DMS153 treated with DMSO at 0.1 percent for 48 hours (cell line): ENCODE data around the gene LCN6.
"Not testable (repeated sequence)": the region's sequence is repeated elsewhere in the genome, so short reads cannot be mapped to it uniquely, and the experiment has no call there.

Experiments
- DNase-seq: peaks from one replicate; lab custom pipeline; 2025; ENCODE audit not compliant: unreplicated experiment; lab: John Stamatoyannopoulos, UW

The LCN6 gene, protein sequence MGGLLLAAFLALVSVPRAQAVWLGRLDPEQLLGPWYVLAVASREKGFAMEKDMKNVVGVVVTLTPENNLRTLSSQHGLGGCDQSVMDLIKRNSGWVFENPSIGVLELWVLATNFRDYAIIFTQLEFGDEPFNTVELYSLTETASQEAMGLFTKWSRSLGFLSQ

DNA sequence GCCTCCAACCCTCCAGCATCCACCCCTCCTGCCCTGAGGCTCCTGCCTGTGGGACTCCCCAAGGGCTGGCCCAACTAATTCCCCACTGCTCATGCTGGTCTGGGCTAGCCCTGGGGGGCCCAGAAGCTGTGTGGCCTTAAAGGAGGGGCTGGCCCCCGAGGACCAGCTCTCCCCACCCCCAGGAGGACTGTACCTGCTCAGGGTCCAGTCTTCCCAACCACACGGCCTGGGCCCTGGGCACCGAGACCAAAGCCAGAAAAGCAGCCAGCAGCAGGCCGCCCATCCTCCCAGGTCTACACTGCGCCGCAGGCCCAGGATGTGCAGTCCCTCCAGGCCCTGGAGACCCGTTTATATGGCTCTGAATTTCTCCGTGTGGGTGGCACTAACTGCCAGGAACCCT lies at the start of gene LCN6:
Gene LCN6, minus strand, starts transcription at position 325 of the 400 bp plus-strand sequence. Its CDS starts 42 bp downstream, at position 283.
- DNase-seq: no peak

DNA sequence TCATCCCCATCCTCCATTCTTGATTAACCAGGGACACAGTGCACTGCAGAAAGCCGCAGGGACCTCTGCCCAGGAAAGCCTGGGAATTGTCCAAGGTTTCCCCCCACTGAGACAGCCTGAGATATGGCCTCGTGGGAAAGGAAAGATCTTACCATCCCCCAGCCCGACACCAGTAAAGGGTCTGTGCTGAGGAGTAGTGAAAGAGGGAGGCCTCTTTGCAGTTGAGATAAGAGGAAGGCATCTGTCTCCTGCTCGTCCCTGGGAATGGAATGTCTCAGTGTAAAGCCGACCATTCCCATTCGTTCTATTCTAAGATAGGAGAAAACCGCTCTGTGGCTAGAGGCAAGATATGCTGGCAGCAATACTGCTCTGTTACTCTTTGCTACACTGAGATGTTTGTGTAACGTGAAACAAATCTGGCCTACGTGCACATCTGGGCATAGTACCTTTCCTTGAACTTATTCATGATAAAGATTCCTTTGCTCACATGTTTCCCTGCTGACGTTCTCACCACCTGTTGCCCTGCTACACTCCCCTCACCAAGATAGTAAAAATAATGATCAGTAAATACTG lies 48.5 kb upstream of the LCN6 start:
- not testable (repeated sequence) for DNase-seq

DNA sequence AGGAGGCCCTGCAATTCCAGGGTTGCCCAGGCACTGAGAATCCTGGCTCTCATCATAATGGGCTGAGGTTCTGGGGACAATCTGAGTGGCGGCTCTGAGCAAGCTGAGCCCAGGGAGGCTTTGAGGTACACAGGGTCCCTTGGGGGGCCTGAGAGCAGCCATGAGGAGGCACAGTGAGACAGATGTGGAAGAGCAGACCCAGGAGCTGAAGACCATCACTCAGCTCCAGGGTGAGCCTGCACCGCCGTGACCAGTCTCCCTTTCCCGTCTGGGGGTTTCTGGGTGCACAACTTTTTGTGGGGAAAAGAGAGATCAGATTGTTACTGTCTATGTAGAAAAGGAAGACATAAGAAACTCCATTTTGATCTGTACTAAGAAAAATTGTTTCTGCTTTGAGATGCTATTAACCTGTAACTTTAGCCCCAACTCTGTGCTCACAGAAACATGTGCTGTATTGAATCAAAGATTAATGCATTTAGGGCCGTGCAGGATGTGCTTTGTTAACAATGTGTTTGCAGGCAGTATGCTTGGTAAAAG lies 48.0 kb upstream of the LCN6 start, which contains the start of gene CCDC183:
Gene CCDC183, plus strand, starts transcription at position 101 of the 537 bp plus-strand sequence. Its CDS starts 60 bp downstream, at position 161.
- no peak for DNase-seq

DNA sequence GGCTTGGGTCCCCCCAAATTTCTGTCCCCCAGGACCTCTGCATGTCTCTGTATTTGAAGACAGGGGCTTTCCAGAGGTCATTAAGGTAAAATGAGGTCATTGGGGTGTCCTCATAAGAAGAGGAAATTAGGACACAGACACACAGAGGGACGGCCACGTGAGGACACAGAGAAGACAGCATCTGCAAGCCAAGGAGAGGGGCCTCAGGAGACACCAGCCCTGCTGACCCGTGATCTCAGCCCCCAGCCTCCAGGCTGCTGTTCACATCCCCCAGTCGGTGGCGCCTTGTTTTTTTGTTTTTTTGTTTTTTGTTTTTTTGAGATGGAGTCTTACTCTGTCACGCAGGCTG lies 46.6 kb upstream of the LCN6 start:
- no peak for DNase-seq

DNA sequence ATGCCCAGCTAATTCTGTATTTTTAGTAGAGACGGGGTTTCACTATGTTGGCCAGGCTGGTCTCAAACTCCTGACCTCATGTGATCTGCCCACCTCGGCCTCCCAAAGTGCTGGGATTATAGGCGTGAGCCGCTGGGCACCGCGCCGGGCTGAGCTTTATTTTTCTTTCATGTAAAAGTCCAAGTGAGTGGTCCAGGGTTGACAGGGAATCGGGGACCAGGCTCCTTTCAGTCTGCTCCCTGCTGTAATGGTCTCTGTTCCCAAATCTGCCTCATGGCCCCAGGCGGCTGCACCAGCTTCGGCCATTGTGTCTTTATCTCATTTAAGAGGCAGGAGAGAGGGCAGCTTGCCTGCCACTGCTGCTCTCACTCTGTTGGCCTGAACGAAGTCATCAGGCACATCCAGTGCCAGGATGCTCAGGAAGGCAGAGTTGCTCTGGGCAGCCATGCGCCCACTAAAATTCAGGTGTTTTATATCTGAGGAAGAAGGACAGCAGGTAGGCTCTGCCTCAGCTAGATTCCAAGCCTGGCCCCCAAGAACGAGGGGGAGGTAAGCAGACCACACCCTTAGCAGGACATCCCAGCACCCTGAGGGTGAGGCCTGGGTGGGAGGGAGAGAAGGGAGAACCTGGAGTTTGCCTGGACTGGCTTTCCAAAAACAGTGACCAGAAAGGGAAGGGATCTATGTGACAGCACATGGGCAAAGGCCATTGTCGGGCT lies 46.1 kb upstream of the LCN6 start:
- no peak for DNase-seq

DNA sequence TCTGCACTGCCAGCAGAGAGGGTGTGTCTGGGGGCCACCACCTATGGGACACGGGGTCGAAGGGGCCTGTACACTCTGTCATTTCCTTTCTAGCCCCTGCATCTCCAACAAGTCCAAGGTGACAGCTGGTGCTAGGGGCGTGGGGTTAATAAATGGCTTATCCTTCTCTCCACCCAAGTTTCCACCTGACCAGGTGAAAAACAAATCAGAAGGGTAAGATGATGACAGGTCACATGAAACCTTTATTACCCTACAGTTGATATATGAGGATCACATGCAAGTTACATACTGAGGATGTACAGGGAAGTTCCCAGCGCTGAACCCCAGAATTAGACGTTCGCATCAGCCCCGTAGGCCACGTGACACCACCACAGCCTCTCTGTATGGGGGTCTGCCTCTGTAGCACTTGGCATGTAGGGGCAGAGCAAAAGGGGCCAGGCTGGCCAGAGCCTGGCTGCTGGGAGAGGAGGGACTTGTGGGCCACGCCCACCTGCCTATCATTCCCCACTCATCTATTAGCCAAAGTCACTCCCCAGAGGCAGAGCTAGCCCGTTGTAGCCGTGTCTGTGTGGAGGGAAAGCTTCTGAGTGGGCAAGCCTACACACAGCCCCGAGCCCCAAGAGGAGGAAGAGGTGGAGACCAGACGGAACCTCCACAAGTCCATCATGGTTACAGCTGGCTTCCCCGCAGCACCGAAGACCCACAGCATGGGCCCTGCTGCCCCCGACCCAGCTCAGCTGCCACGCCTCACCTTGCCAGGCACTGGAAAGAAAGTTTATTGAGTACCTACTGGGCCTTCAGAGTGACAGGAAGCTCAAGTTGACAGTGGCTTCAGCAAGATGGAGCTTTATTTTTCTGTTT lies 45.0 kb upstream of the LCN6 start:
- no peak for DNase-seq

DNA sequence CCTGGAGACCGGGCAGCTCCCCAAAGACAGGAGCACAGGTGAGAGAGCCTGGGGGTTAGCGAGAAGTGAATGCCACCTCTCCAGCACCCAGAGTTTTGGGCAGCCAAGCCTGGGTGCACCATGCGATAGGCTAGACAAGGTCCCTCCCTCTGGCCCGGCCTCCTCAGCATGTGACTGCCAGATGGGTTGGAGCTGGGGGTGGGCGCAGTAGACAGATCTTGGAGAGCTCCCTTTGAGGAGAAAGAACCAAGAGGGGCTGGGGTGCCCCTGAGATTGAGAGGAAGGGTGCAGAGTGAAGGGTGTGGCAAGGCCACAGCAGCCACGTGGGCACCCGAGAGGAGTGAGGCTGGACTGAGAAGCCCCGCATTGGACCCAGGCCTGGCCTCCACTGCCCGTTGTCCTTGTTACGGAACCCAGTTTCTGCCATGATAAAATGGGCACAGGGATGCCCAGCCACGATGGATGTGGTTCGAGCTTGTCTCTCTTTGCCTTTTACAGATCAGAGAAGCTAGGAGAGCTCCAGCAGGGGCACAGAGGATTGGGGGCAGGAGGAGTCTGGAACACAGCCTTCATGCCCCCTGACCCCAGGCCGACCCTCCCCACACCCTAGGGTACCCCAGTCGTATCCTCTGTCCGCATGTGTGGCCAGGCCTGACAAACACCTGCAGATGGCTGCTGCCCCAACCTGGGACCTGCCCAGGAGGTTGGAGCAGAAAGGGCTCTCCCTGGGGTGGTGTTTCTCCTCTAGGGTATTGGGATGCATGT lies 44.2 kb upstream of the LCN6 start:
- DNase-seq: no peak

DNA sequence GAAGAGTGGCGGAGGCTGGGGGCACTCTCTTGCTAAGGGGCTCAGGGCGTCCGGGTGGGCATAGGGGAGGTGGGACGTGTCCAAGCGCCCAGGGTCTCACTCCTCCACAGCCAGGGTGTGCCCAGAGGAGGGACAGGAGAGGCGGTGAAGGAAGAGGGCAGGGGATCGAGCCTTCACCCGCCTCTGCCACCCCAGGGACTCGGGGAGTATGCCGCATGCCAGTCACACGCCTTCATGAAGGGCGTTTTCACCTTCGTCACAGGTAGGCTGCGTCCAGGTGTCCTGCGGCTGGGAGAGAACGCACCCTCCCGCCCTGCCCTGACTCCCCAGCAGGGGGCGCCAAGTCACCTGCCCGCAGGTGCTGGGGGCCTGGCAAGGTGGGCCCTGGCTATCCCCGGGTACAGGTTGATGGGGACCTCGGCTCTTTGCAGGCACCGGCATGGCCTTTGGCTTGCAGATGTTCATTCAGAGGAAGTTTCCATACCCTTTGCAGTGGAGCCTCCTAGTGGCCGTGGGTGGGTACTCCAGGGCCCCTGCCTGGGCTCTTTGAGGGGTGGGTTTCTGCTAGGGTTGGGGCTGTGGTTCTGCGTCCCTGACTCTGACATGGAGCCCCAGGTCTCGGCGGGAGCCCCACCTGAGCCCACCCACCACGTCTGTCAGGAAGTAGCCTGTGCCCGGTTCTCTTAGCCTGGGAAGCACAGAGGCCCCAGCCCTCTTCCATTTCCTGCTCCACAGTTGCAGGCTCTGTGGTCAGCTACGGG lies 43.4 kb upstream of the LCN6 start:
- DNase-seq: peak; percentile 51

DNA sequence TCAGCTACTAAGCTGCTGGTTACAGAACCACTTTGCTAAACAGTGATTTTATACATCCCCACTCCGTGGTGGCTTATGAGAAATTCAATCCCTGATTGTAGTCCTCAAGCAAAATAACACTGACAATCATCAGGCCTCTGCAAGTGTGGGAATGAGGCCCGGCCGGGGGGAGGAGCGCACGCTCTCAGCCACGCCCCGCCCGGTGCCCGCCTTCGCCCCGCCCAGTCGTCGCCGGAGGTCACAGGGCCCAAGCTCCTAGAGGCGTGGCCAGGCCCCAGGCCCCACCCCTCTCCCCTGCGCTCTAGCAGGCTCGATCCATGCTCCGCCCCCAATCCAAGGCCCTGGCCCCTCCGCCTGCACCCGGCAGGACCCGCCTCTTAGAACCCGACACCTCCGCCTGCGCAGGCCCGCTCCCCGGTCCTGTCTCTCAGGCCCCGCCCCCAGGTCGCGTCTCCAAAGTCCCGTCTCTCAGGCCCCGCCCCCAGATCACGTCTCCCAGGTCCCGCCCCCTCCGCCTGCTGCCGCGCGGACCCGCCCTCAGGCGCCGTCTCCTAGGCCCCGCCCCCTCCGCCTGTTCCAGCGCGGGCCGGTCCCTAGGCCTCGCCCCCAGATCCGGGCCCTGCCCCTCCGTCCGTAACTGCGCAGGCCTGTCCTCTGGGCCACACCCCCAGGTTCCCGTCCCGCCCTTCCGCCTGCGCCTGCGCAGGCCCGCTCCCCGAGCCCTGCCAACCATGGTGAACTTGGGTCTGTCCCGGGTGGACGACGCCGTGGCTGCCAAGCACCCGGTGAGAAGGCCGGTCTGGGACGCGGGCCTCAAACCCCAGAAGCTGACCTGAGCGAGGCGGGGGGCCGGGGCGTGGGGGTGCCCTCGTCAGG lies 42.6 kb upstream of the LCN6 start, which contains the start of gene TMEM141:
Gene TMEM141, plus strand, starts transcription at position 705 of the 876 bp plus-strand sequence. Its CDS starts 27 bp downstream, at position 732.
- DNase-seq: peak; percentile 99

DNA sequence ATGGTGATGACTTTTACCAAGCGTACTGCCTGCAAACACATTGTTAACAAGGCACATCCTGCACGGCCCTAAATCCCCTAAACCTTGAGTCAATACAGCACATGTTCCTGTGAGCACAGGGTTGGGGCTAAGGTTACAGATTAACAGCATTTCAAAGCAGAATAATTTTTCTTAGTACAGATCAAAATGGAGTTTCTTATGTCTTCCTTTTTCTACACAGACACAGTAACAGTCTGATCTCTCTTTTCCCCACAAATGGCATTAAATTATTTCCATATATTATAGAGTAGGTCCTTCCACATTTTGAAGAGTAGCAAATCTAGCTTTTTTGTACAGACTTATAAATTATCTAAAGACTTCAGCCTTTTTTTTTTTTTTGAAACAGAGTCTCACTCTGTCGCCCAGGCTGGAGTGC lies 41.2 kb upstream of the LCN6 start:
- DNase-seq: no peak

DNA sequence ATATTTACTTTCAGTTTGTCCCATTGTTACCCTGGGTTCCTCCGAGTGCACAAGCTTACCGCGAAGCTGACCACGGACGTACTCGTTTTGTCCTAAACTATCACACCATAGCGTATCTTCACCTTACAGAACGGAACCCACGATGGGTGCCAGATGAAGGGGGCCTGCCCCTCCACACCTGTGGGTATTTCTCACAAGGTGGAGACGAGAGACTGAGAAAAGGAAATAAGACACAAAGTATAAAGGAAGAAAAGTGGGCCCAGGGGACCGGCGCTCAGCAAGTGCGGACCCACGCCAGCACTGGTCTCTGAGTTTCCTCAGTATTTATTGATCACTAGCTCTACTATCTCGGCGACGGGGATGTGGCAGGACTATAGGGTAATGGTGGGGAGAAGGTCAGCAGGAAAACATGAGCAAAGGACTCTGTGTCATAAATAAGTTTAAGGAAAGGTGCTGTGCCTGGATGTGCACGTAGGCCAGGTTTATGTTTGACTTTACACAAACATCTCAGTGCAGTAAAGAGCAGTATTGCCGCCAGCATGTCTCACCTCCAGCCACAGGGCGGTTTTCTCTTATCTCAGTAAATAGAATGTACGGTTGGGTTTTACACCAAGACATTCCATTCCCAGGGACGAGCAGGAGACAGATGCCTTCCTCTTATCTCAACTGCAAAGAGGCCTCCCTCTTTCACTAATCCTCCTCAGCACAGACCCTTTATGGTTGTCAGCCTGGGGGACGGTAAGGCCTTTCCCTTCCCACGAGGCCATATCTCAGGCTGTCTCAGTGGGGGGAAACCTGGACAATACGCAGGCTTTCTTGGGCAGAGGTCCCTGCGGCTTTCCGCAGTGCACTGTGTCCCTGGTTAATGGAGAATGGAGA lies 40.6 kb upstream of the LCN6 start:
- peak; percentile 22 for DNase-seq

DNA sequence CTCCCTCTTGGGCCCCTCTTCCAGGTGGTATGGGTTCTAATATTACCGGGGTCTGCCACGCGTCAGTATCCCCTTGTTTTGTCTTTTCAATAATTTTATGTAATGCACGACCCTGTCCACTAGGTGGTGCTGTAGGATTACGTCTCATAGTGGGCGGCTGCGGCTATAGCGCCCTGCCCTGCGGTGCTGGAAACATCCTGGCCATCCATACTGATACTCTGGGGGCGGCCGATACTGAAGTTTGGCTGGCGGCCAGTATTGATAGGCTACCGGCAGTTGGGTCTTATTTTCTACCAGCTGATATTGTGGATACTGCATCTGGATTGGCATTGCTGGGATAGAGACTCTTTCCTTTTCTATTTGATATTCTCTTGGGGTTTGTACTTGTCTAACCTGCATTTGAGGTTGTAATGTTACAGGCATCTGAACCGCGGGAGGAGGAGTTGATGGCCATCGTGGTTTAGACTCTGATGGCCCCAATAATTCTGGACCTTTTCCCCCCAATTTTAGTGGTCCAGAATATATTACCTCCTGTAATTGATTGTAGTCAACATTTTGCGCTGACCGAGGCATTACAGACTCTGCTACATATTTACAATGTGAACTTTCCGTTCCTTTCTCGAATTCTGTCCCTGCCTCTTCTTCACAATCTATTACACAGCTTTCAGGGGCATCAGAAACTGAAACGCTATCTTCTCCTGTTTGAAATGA lies 39.5 kb upstream of the LCN6 start:
- DNase-seq: peak; percentile 67

DNA sequence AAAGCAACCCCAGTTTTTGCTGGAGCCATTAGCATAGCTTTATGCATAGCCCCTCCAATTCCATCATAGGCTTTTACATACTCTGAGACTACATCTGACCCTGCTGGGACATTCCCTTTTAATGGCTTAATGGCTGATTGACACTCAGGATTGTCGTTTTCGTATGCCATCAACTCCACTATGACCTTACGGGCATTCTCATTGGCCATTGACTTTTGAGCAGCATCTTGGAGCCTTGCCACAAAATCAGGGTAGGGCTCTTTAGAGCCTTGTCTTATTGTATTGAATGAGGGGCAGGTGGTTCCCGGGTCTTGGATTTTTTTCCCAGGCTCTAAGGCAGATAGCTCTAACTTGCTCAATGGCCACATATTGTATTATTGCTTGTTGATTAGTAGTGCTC lies 38.7 kb upstream of the LCN6 start:
- not testable (repeated sequence) for DNase-seq

DNA sequence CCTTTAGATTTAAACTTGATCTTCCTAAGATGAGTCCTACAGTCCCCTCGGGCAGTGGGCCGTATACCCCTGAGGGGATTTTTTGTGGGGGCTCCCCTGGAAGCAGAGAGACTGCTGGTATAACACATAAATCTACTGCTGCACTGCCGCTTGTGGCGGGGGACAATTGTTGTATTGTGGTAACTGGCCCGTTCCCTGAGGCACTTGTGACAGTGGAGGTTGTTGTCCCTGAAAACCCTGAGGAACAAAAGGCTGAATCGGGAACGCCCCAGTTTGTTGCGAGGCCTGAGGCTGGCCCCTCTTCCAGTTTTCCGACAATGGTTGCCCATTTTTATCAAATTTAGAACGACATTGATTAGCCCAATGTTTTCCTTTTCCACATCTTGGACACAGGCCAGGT lies 38.1 kb upstream of the LCN6 start:
- DNase-seq: no peak

DNA sequence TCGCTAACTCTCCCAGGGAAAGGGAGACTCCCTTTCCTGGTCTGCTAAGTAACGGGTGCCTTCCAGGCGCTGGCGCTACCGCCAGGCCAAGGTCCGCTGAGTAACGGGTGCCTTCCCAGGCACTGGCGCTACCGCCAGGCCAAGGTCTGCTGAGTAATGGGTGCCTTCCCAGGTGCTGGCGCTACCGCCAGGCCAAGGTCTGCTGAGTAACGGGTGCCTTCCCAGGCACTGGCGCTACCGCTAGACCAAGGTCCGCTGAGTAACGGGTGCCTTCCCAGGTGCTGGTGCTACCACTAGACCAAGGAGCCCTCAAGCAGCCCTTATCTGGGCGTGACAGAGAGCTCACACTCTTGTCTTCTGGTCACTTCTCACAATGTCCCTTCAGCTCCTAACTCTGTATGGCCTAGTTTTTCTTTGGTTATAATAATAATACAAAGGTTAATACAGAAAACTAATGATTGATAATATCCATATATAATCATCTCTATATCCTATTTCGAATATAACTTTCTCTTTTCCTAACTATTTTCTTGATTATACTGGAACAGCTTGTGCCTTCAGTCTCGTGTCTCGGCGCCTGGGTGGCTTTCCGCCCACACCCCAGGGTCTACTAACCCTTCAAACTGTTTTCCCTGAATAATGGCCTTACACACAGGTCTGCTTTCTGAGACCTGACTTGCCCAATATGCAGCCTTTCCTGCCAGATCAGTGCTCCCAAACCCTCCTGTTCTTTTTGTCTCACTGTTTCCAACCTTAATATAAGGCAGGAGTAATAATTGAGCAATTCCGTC lies 37.4 kb upstream of the LCN6 start:
- not testable (repeated sequence) for DNase-seq

DNA sequence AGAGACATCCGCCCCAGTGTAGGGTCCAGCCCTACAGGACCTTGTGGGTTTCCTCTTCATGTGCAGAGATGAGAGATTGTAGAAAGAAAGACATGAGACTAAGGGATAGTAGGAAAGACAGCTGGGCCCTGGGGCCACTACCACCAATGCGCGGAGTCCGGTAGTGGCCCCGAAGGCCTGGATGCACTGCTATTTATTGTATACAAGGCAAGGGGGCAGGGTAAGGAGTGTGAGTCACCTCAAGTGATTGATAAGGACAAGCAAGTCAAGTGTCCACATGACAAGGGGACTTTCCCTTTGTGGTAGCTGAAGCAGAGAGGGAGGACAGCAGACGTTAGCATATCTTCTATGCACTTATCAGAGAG lies 36.7 kb upstream of the LCN6 start:
- DNase-seq: no peak
